ENCODE measurements around the gene PEDS1. TPM values are rescaled to one million over a fixed set of nuclear protein-coding genes. Genes with fewer than 3 reads are reported as not detected.
A peak's percentile ranks its signal among the peaks of the same experiment; 100 is the strongest.
"Not testable (repeated sequence)": the region's sequence is repeated elsewhere in the genome, so short reads cannot be mapped to it uniquely, and the experiment has no call there.

PEDS1 gene
- total RNA-seq, 2 experiments from 2014 or later, result 30.3 to 32.3 TPM

- POLR2A ChIA-PET, result interaction anchor here (1.1 to 1.9 kb wide), 5 partner anchors 16 to 58 kb away, joined by 5 to 11 read pairs (median 7); partner anchors contain the start of gene PEDS1
- Mint-ChIP-seq H3K4me3 (no peak overlapping the region), H3K4me1 (peaks cover 17% of the 10 kb centered on the region), H3K27me3 (peaks cover 9% of the 10 kb centered on the region), H3K27ac (no peak overlapping the region), H3K36me3 (ENCODE audit: low read depth) (no peaks in the 10 kb centered on the region), H3K9me3 (no peaks in the 10 kb centered on the region)
- CTCF ChIA-PET, result interaction anchor here (0.6 to 5.5 kb wide), 26 partner anchors 9 to 973 kb away, joined by 3 to 157 read pairs (median 4); partner anchors contain the start of genes PEDS1 and UBE2V1
- DNase-seq, result peak; percentile 85
These were observed 15.9 kb upstream of the PEDS1 start for GRCh38 chr20:50169329-50169823.

GRCh38 chr20:50165684-50166554, 12.4 kb upstream of the PEDS1 start:
- H3K27me3 Mint-ChIP-seq, result peaks cover 4% of the 10 kb centered on the region
- peaks cover 16% of the 10 kb centered on the region for H3K4me1 Mint-ChIP-seq
- peak; percentile 87 for DNase-seq
- H3K27ac Mint-ChIP-seq, result peak overlapping the region; percentile 84
- H3K9me3 Mint-ChIP-seq, result no peaks in the 10 kb centered on the region
- peak overlapping the region; percentile 76 for H3K4me3 Mint-ChIP-seq
- no peaks in the 10 kb centered on the region for H3K36me3 Mint-ChIP-seq (ENCODE audit: low read depth)
- CTCF ChIA-PET, result interaction anchor here (0.9 to 5.5 kb wide), 13 partner anchors 10 to 187 kb away, joined by 3 to 157 read pairs (median 8); partner anchors contain the start of gene PEDS1
- POLR2A ChIA-PET, result interaction anchor here (1.0 to 2.0 kb wide), 12 partner anchors 12 to 197 kb away, joined by 3 to 28 read pairs (median 4); partner anchors contain the start of genes CEBPB, PEDS1 and UBE2V1

GRCh38 chr20:50163570-50164317, 10.2 kb upstream of the PEDS1 start:
- Mint-ChIP-seq H3K9me3 (no peaks in the 10 kb centered on the region), H3K4me3 (no peak overlapping the region), H3K27ac (no peak overlapping the region), H3K36me3 (ENCODE audit: low read depth) (no peaks in the 10 kb centered on the region), H3K4me1 (peaks cover 12% of the 10 kb centered on the region), H3K27me3 (peaks cover 7% of the 10 kb centered on the region)
- POLR2A ChIA-PET, result interaction anchor here (1.9 kb wide), 1 partner anchor 10 kb away, joined by 13 read pairs; the partner anchor contains the start of gene PEDS1
- DNase-seq, result no peak
- CTCF ChIA-PET, result no interaction called here

GRCh38 chr20:50161494-50161893, 8.0 kb upstream of the PEDS1 start:
- H3K27ac Mint-ChIP-seq; DNase-seq; H3K9me3 Mint-ChIP-seq; H3K27me3 Mint-ChIP-seq; CTCF ChIA-PET; H3K4me3 Mint-ChIP-seq; H3K36me3 Mint-ChIP-seq (ENCODE audit: low read depth): not testable (repeated sequence)
- peaks cover 12% of the 10 kb centered on the region for H3K4me1 Mint-ChIP-seq
- POLR2A ChIA-PET, result interaction anchor here (1.9 kb wide), 1 partner anchor 8 kb away, joined by 13 read pairs; the partner anchor contains the start of gene PEDS1

- no peak for DNase-seq
- Mint-ChIP-seq H3K36me3 (ENCODE audit: low read depth) (peaks cover 35% of the 10 kb centered on the region), H3K4me1 (peaks cover 54% of the 10 kb centered on the region), H3K27ac (peak overlapping the region; percentile 76), H3K27me3 (no peaks in the 10 kb centered on the region), H3K9me3 (no peaks in the 10 kb centered on the region), H3K4me3 (peak overlapping the region; percentile 81)
- ChIA-PET CTCF (interaction anchor here (0.6 to 5.1 kb wide), 15 partner anchors 9 to 330 kb away, joined by 3 to 55 read pairs (median 7); partner anchors contain the start of genes RNF114 and UBE2V1), POLR2A (interaction anchor here (0.6 to 4.5 kb wide), 17 partner anchors 8 to 363 kb away, joined by 3 to 73 read pairs (median 7); partner anchors contain the start of gene UBE2V1)
These were observed 397 bp downstream of the PEDS1 start for GRCh38 chr20:50153153-50153499.

- H3K27me3 Mint-ChIP-seq, result no peaks in the 10 kb centered on the region
- peaks cover 40% of the 10 kb centered on the region for H3K36me3 Mint-ChIP-seq (ENCODE audit: low read depth)
- peaks cover 60% of the 10 kb centered on the region for H3K4me1 Mint-ChIP-seq
- H3K4me3 Mint-ChIP-seq, result peak overlapping the region; percentile 81
- CTCF ChIA-PET, result interaction anchor here (1.0 to 5.1 kb wide), 10 partner anchors 13 to 174 kb away, joined by 3 to 55 read pairs (median 14); partner anchors contain the start of gene UBE2V1
- no peaks in the 10 kb centered on the region for H3K9me3 Mint-ChIP-seq
- POLR2A ChIA-PET, result interaction anchor here (0.7 to 4.5 kb wide), 13 partner anchors 8 to 364 kb away, joined by 3 to 73 read pairs (median 8); partner anchors contain the start of gene UBE2V1
- DNase-seq, result no peak
- peak overlapping the region; percentile 76 for H3K27ac Mint-ChIP-seq
These were observed 950 bp downstream of the PEDS1 start for GRCh38 chr20:50152394-50153152.

- CTCF ChIA-PET, result interaction anchor here (0.8 to 5.1 kb wide), 3 partner anchors 19 to 37 kb away, joined by 3 to 38 read pairs (median 35); partner anchors contain the start of gene UBE2V1
- Mint-ChIP-seq H3K9me3 (no peaks in the 10 kb centered on the region), H3K27me3 (no peaks in the 10 kb centered on the region), H3K4me1 (peaks cover 73% of the 10 kb centered on the region), H3K4me3 (peak overlapping the region; percentile 36), H3K36me3 (ENCODE audit: low read depth) (peaks cover 53% of the 10 kb centered on the region), H3K27ac (peak overlapping the region; percentile 70)
- no peak for DNase-seq
- POLR2A ChIA-PET, result interaction anchor here (1.0 to 4.5 kb wide), 4 partner anchors 9 to 38 kb away, joined by 3 to 73 read pairs (median 3); partner anchors contain the start of gene UBE2V1
These were observed 2.3 kb downstream of the PEDS1 start for GRCh38 chr20:50151034-50151743.

GRCh38 chr20:50149481-50150254, 3.9 kb downstream of the PEDS1 start:
- Mint-ChIP-seq H3K36me3 (ENCODE audit: low read depth) (peaks cover 57% of the 10 kb centered on the region), H3K27me3 (no peaks in the 10 kb centered on the region), H3K9me3 (no peaks in the 10 kb centered on the region), H3K4me1 (peaks cover 80% of the 10 kb centered on the region), H3K27ac (peak overlapping the region; percentile 63), H3K4me3 (peak overlapping the region; percentile 35)
- DNase-seq, result no peak
- ChIA-PET POLR2A (interaction anchor here (1.0 to 3.5 kb wide), 5 partner anchors 8 to 40 kb away, joined by 3 to 22 read pairs (median 3); no protein-coding TSS in a partner anchor), CTCF (interaction anchor here (5.1 kb wide), 1 partner anchor 20 kb away, joined by 38 read pairs; no protein-coding TSS in a partner anchor)

GRCh38 chr20:50146732-50147662, 6.5 kb downstream of the PEDS1 start:
- peak; percentile 85 for DNase-seq
- H3K4me3 Mint-ChIP-seq, result peak overlapping the region; percentile 76
- no peaks in the 10 kb centered on the region for H3K9me3 Mint-ChIP-seq
- ChIA-PET POLR2A (interaction anchor here (0.6 to 3.5 kb wide), 14 partner anchors 12 to 553 kb away, joined by 3 to 22 read pairs (median 4); partner anchors contain the start of gene UBE2V1), CTCF (interaction anchor here (0.7 to 1.9 kb wide), 10 partner anchors 13 to 442 kb away, joined by 3 to 9 read pairs (median 5); partner anchors contain the start of gene CEBPB)
- H3K36me3 Mint-ChIP-seq (ENCODE audit: low read depth), result peaks cover 60% of the 10 kb centered on the region
- H3K27me3 Mint-ChIP-seq, result no peaks in the 10 kb centered on the region
- peaks cover 76% of the 10 kb centered on the region for H3K4me1 Mint-ChIP-seq
- H3K27ac Mint-ChIP-seq, result peak overlapping the region; percentile 96

GRCh38 chr20:50146214-50146613, 7.3 kb downstream of the PEDS1 start:
- POLR2A ChIA-PET, result interaction anchor here (1.6 to 3.5 kb wide), 2 partner anchors 26 to 36 kb away, joined by 3 to 19 read pairs; no protein-coding TSS in a partner anchor

More at GRCh38 chr20:50146214-50146613, 7.3 kb downstream of the PEDS1 start:
- CTCF ChIA-PET, result interaction anchor here (1.9 kb wide), 1 partner anchor 26 kb away, joined by 9 read pairs; no protein-coding TSS in a partner anchor
- Mint-ChIP-seq H3K9me3 (no peaks in the 10 kb centered on the region), H3K27ac (peak overlapping the region; percentile 96), H3K4me1 (peaks cover 75% of the 10 kb centered on the region), H3K36me3 (ENCODE audit: low read depth) (peaks cover 63% of the 10 kb centered on the region), H3K4me3 (peak overlapping the region; percentile 76), H3K27me3 (no peaks in the 10 kb centered on the region)
- DNase-seq, result no peak

All from activated CD4-positive, alpha-beta memory T cell treated with anti-CD3 and anti-CD28 coated beads, Interleukin-2, amount 10 ng/mL, durations not matched to agents 7 days and 5 days (primary cell).